ENCODE data around the gene COL9A3.

Gene COL9A3

DNA sequence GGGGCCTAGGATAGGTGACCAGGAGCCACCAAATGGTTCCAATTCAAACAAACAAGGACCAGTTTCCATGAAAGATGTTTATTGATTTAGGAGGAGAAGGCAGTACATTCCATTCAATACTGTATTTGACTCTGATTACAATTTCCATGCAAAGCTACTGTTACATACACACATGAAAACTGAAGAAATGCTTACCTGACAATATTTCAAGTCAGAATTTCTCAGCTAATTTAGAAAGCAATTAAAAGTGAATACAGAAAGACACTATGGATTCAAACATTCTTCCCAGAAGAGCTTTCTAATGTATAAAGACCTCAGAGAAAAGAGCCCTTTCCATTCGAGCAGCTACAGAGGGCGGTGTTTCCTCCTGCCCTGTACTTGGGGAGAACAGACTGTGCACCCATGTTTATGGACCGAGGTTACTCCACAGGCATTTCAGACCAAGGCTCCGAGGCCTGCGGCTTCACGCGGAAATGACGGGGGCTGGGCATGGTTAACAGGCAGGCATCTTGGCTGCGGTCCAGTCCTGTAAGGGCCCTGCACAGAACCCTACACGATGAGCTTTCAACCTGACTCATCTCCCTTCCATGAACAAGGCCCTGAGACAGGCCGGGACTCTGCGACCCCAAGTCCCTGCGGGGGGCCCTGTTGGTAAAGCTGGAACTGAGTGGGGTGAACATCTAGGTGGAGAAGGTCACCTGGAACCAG, 70.5 kb downstream of the COL9A3 start:
- H3K4me3 Mint-ChIP-seq, result no peak overlapping the region
- no peaks in the 10 kb centered on the region for H3K9me3 Mint-ChIP-seq
- peaks cover 48% of the 10 kb centered on the region for H3K36me3 Mint-ChIP-seq
- peaks cover 39% of the 10 kb centered on the region for H3K4me1 Mint-ChIP-seq
- peak overlapping the region; percentile 55 for H3K27ac Mint-ChIP-seq
- peak; percentile 43 for DNase-seq
- no peaks in the 10 kb centered on the region for H3K27me3 Mint-ChIP-seq
- CTCF ChIA-PET, result interaction anchor here (0.8 to 1.3 kb wide), 3 partner anchors 12 to 40 kb away, joined by 3 to 6 read pairs (median 4); no protein-coding TSS in a partner anchor

DNA sequence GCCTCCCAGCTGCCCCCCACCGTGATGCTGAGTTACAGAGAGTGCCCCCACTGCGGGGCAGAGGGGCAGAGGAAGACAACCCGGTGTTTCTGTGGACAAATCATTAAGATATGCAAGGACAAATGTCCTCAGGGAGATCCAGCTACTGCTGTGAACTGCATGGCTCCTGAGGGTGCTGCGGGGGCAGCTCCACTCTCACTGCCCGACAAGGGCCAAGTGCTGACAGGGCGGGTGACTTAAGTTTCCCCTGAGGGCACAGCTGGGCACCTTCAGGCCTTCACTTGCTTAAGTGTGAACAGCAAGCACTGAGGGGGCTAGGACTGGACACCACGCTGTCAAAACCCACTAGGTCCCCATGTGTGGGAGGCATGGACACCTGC, 71.0 kb downstream of the COL9A3 start:
- H3K4me1 Mint-ChIP-seq, result peaks cover 45% of the 10 kb centered on the region
- H3K9me3 Mint-ChIP-seq, result no peaks in the 10 kb centered on the region
- H3K36me3 Mint-ChIP-seq, result peaks cover 54% of the 10 kb centered on the region
- H3K27me3 Mint-ChIP-seq, result no peaks in the 10 kb centered on the region
- peak overlapping the region; percentile 55 for H3K27ac Mint-ChIP-seq
- DNase-seq, result no peak
- H3K4me3 Mint-ChIP-seq, result no peak overlapping the region
- CTCF ChIA-PET, result interaction anchor here (1.1 to 1.3 kb wide), 2 partner anchors 12 to 20 kb away, joined by 4 to 6 read pairs; no protein-coding TSS in a partner anchor

DNA sequence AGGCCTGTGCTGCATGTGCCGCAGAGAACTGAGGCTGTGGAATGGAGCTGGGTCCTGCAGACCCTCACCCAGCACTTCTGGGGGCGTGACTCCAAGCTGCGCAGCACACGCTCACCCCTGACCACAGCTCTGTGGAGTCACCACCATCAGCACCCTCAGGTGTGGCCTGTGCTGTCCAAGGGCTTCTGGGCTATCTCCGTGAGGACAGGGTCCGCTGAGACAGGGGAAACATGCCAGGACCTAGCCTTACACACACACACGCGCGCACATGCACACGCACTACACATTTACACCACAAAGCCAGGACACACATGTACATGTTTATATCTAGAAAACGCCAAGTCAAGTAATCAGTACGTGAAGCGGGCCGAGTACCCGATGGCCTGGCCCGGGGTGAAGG, 71.6 kb downstream of the COL9A3 start:
- Mint-ChIP-seq H3K9me3 (no peaks in the 10 kb centered on the region), H3K27me3 (no peaks in the 10 kb centered on the region), H3K4me3 (no peak overlapping the region), H3K36me3 (peaks cover 59% of the 10 kb centered on the region), H3K4me1 (peaks cover 50% of the 10 kb centered on the region), H3K27ac (no peak overlapping the region)
- no peak for DNase-seq
- CTCF ChIA-PET, result interaction anchor here (1.1 to 1.7 kb wide), 2 partner anchors 11 kb away, joined by 4 to 6 read pairs; no protein-coding TSS in a partner anchor

DNA sequence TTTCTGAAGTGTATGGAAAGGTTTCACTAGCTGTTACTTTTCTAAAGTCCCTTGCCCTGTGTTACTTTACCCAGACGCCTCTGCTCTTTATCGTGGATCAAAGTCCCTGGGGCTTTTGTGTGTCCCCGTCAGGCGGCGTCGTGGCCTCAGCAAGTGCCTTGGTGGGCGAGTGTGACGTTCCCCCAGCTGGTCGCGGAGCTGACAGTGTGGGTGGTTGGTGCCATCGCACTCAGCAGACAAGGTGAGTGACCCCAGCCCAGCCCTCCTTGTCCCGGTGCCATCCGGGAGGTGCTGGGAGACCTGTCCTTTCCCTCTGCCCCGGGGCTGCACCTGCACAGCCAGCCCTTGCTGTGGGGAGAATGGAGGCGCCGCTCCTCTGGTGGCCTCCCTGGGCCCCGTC, 72.1 kb downstream of the COL9A3 start:
- H3K36me3 Mint-ChIP-seq, result peaks cover 64% of the 10 kb centered on the region
- peaks cover 55% of the 10 kb centered on the region for H3K4me1 Mint-ChIP-seq
- CTCF ChIA-PET, result interaction anchor here (1.7 kb wide), 1 partner anchor 11 kb away, joined by 6 read pairs; no protein-coding TSS in a partner anchor
- no peaks in the 10 kb centered on the region for H3K27me3 Mint-ChIP-seq
- no peak overlapping the region for H3K27ac Mint-ChIP-seq
- no peak for DNase-seq
- no peaks in the 10 kb centered on the region for H3K9me3 Mint-ChIP-seq
- H3K4me3 Mint-ChIP-seq, result no peak overlapping the region

DNA sequence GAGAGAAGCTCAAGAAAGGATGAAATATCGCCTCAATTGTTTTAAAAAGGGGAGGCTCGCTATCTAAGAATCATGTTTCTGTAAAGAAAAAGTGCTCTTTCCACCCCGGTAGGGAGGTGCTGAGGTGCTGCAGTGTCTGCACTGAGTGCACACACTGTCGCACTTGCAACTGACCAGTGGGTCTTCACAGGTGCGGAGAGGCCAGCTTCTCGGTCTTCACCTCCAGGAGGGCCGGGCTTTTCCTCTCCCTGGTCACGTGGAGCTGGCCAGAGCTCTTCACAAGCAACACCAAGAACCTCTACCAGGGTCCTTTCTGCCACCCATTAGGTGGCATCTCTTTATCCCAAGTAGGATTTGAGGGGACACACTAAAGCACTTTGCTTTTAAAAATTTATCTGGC, 72.6 kb downstream of the COL9A3 start:
- no peak overlapping the region for H3K27ac Mint-ChIP-seq
- CTCF ChIA-PET, result interaction anchor here (1.7 kb wide), 1 partner anchor 12 kb away, joined by 6 read pairs; no protein-coding TSS in a partner anchor

DNA sequence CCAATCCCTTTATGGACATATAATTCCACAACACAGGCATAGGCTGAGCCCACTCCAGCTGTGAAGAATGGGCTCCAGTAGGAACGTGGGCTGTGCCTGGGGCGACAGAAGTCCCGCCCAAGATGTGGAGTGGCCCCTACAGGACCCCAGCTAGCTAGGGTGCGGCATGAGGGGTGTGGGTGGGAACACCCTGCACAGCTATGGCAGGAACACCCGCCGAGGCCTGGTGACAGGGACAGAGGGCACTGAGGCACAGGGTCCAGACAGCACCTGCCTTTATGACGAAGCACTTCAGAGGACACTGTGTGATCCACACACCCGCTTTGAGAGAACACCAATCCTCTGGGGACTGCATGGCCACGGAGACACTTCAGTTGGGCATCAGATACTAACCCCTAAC, 73.0 kb downstream of the COL9A3 start:
- Mint-ChIP-seq H3K9me3 (no peaks in the 10 kb centered on the region), H3K27ac (peak overlapping the region; percentile 65), H3K4me1 (peaks cover 59% of the 10 kb centered on the region), H3K36me3 (peaks cover 71% of the 10 kb centered on the region), H3K27me3 (no peaks in the 10 kb centered on the region), H3K4me3 (no peak overlapping the region)
- DNase-seq, result no peak
- CTCF ChIA-PET, result interaction anchor here (1.7 to 2.4 kb wide), 2 partner anchors 12 to 18 kb away, joined by 6 to 14 read pairs; no protein-coding TSS in a partner anchor

More for the DNA sequence above, 72.6 kb downstream of the COL9A3 start:
- H3K27me3 Mint-ChIP-seq, result no peaks in the 10 kb centered on the region
- H3K4me1 Mint-ChIP-seq, result peaks cover 59% of the 10 kb centered on the region
- peaks cover 69% of the 10 kb centered on the region for H3K36me3 Mint-ChIP-seq
- no peak for DNase-seq
- no peaks in the 10 kb centered on the region for H3K9me3 Mint-ChIP-seq
- H3K4me3 Mint-ChIP-seq, result no peak overlapping the region

DNA sequence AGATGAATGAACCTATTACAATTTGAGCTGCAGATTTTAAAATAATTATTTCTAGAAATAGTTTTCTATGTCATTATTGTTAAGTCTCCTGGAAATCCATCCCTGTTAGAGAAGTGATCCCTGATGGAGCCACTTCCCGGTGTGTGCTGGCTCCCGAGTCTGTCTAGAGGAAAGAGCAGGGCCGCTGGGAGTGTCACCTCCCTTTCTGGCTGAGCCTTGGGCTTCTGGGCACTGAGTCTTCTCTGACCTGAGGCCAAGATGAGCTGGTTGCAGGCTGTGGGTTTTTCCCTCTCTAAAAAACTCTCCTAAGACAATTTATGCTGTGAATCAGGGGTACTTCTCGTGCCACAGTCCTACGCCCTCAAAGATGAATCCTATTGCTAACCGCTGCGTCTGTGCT, 73.6 kb downstream of the COL9A3 start:
- peak overlapping the region; percentile 93 for H3K27ac Mint-ChIP-seq
- no peaks in the 10 kb centered on the region for H3K27me3 Mint-ChIP-seq
- no peak for DNase-seq
- no peaks in the 10 kb centered on the region for H3K9me3 Mint-ChIP-seq
- peaks cover 59% of the 10 kb centered on the region for H3K4me1 Mint-ChIP-seq
- peaks cover 76% of the 10 kb centered on the region for H3K36me3 Mint-ChIP-seq
- CTCF ChIA-PET, result interaction anchor here (0.9 to 2.4 kb wide), 5 partner anchors 8 to 31 kb away, joined by 3 to 14 read pairs (median 4); no protein-coding TSS in a partner anchor
- no peak overlapping the region for H3K4me3 Mint-ChIP-seq
